Mesothelial cell of epicardium (in vitro differentiated cells): Measurements from ENCODE around the gene RASSF5. TPM values are rescaled to one million over a fixed set of nuclear protein-coding genes. Genes with fewer than 3 reads are reported as not detected.

Experiments used
- DNase-seq, 2 experiments: peaks; one replicate each; pipeline ENCODE4 v3.0.0; 2021; ENCODE audit warnings: low spot score in 2 of 2; ENCODE audit not compliant: unreplicated experiment in 2 of 2
- H3K27ac Mint-ChIP-seq: 2 replicates; pipeline ENCODE4 v1.8.0; 2021; ENCODE audit warnings: mixed read lengths
- H3K27me3 Mint-ChIP-seq: 2 replicates; pipeline ENCODE4 v1.8.0; 2021; ENCODE audit warnings: low read depth, mixed read lengths
- H3K36me3 Mint-ChIP-seq: 2 replicates; pipeline ENCODE4 v1.8.0; 2021; ENCODE audit warnings: mixed read lengths
- H3K4me1 Mint-ChIP-seq: 2 replicates; pipeline ENCODE4 v1.8.0; 2021; ENCODE audit warnings: mixed read lengths
- H3K4me3 Mint-ChIP-seq: 2 replicates; pipeline ENCODE4 v1.8.0; 2021; ENCODE audit warnings: mild to moderate bottlenecking, moderate library complexity, mixed read lengths
- H3K9me3 Mint-ChIP-seq: 2 replicates; pipeline ENCODE4 v1.8.0; 2021; ENCODE audit warnings: mixed read lengths
- total RNA-seq: library from RNA; stranded (reverse); gene quantifications from 3 replicates; pipeline ENCODE4 v1.2.1, GENCODE V29; 2021
- TF ChIP-seq, protein P1 (sequence below): fragments of 200-600 bp; sonication (generic); IDR thresholded peaks from one replicate; pipeline ENCODE4 v1.5.0; 2021; ENCODE audit warnings: antibody characterized with exemption; ENCODE audit not compliant: unreplicated experiment

The RASSF5 gene
- total RNA-seq, 1 donor from 2014 or later: 6.8 TPM

DNA sequence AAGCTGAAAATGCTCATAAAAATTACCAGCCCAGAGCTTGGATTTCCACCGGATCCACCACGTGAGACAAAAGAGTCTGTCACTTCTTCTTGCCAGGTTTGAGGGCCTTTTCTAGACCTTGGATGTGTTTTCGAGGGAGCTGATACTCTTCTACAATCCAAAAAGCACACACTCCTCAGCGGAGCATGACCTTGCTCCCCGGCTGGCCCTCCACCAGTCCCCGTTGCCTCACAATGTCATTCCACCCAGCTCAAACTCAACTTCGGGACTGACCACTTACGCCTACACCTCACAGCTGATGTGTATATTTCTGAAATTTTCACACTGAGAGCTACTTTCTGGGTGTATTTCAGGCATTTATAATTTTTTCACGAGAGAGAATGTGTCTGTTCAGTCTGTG lies 84.4 kb downstream of the RASSF5 start:
- DNase-seq: no peak
- Mint-ChIP-seq H3K4me1 (peaks cover 25% of the 10 kb centered on the region), H3K36me3 (peaks cover 41% of the 10 kb centered on the region), H3K9me3 (no peaks in the 10 kb centered on the region), H3K27ac (no peak overlapping the region), H3K4me3 (no peak overlapping the region), H3K27me3 (no peaks in the 10 kb centered on the region)
- TF ChIP-seq, protein P1, sequence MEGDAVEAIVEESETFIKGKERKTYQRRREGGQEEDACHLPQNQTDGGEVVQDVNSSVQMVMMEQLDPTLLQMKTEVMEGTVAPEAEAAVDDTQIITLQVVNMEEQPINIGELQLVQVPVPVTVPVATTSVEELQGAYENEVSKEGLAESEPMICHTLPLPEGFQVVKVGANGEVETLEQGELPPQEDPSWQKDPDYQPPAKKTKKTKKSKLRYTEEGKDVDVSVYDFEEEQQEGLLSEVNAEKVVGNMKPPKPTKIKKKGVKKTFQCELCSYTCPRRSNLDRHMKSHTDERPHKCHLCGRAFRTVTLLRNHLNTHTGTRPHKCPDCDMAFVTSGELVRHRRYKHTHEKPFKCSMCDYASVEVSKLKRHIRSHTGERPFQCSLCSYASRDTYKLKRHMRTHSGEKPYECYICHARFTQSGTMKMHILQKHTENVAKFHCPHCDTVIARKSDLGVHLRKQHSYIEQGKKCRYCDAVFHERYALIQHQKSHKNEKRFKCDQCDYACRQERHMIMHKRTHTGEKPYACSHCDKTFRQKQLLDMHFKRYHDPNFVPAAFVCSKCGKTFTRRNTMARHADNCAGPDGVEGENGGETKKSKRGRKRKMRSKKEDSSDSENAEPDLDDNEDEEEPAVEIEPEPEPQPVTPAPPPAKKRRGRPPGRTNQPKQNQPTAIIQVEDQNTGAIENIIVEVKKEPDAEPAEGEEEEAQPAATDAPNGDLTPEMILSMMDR: no peak

- H3K27me3 Mint-ChIP-seq: no peaks in the 10 kb centered on the region
- no peak overlapping the region for H3K4me3 Mint-ChIP-seq
- peaks cover 49% of the 10 kb centered on the region for H3K36me3 Mint-ChIP-seq
- H3K27ac Mint-ChIP-seq: no peak overlapping the region
- H3K4me1 Mint-ChIP-seq: peaks cover 9% of the 10 kb centered on the region
- TF ChIP-seq, protein P1: no peak
- no peak for DNase-seq
- H3K9me3 Mint-ChIP-seq: no peaks in the 10 kb centered on the region
Observed at GRCh38 chr1:206593351-206593925, 86.1 kb downstream of the RASSF5 start.

DNA sequence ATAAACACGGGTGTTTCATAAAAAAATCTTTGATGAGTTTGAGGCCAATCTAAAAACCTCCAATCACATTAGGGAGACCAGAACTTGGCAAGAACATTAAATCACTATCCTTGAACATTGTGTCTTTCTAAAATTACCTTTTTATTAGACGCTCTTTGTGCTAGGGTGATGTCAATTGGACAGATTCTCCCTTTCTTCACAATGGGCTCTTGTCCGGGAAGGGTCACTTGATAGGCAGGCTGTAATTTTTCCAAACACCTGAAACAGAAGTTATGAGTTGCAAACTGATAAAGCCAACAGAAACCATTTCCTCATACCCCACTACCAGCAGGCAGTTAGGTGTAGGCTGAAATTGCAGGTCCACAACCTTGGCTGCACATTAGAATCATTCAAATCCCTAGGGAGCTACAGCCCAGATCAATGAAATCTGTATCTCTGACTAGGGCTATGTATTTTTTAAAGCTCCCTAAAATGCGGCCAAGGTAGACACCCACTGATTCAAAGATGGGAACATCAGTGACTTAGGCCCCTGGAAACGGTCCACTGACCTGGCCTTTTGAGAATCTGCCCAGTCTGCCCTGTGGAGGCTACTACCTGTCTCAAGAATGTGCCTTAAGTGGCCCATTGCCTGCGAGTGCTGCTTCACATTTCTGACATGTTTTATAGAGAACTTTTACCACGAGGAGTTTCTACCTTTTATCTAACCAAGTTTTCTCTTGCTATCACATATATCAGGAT lies 88.4 kb downstream of the RASSF5 start:
- no peaks in the 10 kb centered on the region for H3K27me3 Mint-ChIP-seq
- no peak for DNase-seq
- TF ChIP-seq, protein P1: no peak
- no peak overlapping the region for H3K4me3 Mint-ChIP-seq
- no peaks in the 10 kb centered on the region for H3K9me3 Mint-ChIP-seq
- H3K36me3 Mint-ChIP-seq: peaks cover 56% of the 10 kb centered on the region
- no peak overlapping the region for H3K27ac Mint-ChIP-seq
- H3K4me1 Mint-ChIP-seq: no peaks in the 10 kb centered on the region

DNA sequence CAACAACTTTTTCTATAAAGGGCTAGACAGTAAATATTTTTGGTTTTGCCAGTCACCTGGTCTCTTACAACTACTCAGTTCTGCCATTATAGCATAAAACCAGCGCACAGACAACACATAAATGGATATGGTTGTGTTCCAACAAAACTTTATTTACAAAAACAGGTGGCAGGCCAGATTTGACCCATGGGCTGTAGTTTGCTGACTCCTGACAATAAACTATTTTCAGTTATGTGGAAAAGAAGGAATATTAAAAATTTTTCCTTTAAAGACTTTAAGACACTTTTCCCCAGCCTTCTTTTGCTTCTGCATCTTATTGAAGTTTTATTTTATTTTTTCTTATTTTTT lies 89.0 kb downstream of the RASSF5 start:
- no peak overlapping the region for H3K27ac Mint-ChIP-seq
- no peaks in the 10 kb centered on the region for H3K4me1 Mint-ChIP-seq

GRCh38 chr1:206600527-206600926 lies 93.2 kb downstream of the RASSF5 start:
- Mint-ChIP-seq H3K4me3 (no peak overlapping the region), H3K9me3 (no peaks in the 10 kb centered on the region), H3K36me3 (peaks cover 46% of the 10 kb centered on the region), H3K4me1 (no peaks in the 10 kb centered on the region), H3K27ac (no peak overlapping the region), H3K27me3 (no peaks in the 10 kb centered on the region)
- no peak for DNase-seq
- TF ChIP-seq, protein P1: no peak

More for the DNA sequence above, 89.0 kb downstream of the RASSF5 start:
- peaks cover 52% of the 10 kb centered on the region for H3K36me3 Mint-ChIP-seq
- no peak overlapping the region for H3K4me3 Mint-ChIP-seq
- H3K27me3 Mint-ChIP-seq: no peaks in the 10 kb centered on the region
- TF ChIP-seq, protein P1: no peak
- no peak for DNase-seq
- H3K9me3 Mint-ChIP-seq: no peaks in the 10 kb centered on the region
